Cardiac fibroblast (primary cell): Measurements from ENCODE around the gene MLLT3.

Experiments used
- DNase-seq, 2 donors: peaks; one replicate each; pipeline versions ENCODE4 v3.0.0 to v3.0.0-alpha.2; 2010; ENCODE audit warnings: low read depth in 2 of 2
- H3K4me3 ChIP-seq, 2 donors: replicated peaks in 1 of 2; 1 replicate in 1 of 2; 2 replicates in 1 of 2; pipeline ENCODE4 v1.5.1; 2011; ENCODE audit warnings: low read depth in 2 of 2, low read length in 2 of 2, mild to moderate bottlenecking in 2 of 2, moderate library complexity in 1 of 2
- TF ChIP-seq, protein P1 (sequence below): IDR thresholded peaks from one replicate; pipeline ENCODE4 v1.5.1; 2011; ENCODE audit warnings: low read depth, mild to moderate bottlenecking, low read length, inconsistent platforms

MLLT3 gene

GRCh38 chr9:20464242-20464641 is 158.1 kb downstream of the MLLT3 start:
- no peak overlapping the region for H3K4me3 ChIP-seq
- TF ChIP-seq, protein P1, sequence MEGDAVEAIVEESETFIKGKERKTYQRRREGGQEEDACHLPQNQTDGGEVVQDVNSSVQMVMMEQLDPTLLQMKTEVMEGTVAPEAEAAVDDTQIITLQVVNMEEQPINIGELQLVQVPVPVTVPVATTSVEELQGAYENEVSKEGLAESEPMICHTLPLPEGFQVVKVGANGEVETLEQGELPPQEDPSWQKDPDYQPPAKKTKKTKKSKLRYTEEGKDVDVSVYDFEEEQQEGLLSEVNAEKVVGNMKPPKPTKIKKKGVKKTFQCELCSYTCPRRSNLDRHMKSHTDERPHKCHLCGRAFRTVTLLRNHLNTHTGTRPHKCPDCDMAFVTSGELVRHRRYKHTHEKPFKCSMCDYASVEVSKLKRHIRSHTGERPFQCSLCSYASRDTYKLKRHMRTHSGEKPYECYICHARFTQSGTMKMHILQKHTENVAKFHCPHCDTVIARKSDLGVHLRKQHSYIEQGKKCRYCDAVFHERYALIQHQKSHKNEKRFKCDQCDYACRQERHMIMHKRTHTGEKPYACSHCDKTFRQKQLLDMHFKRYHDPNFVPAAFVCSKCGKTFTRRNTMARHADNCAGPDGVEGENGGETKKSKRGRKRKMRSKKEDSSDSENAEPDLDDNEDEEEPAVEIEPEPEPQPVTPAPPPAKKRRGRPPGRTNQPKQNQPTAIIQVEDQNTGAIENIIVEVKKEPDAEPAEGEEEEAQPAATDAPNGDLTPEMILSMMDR = no peak
- DNase-seq = no peak

GRCh38 chr9:20463823-20464222 is 158.5 kb downstream of the MLLT3 start:
- TF ChIP-seq, protein P1 = no peak
- no peak for DNase-seq
- H3K4me3 ChIP-seq = no peak overlapping the region

GRCh38 chr9:20462410-20462809 is 159.9 kb downstream of the MLLT3 start:
- no peak for DNase-seq
- H3K4me3 ChIP-seq = no peak overlapping the region
- TF ChIP-seq, protein P1 = peak; percentile 18

- DNase-seq = no peak
- TF ChIP-seq, protein P1 = no peak
- no peak overlapping the region for H3K4me3 ChIP-seq
These were observed 175.0 kb downstream of the MLLT3 start for GRCh38 chr9:20447291-20447690.

GRCh38 chr9:20446248-20446647 is 176.1 kb downstream of the MLLT3 start:
- TF ChIP-seq, protein P1 = no peak
- DNase-seq = no peak
- no peak overlapping the region for H3K4me3 ChIP-seq

DNA sequence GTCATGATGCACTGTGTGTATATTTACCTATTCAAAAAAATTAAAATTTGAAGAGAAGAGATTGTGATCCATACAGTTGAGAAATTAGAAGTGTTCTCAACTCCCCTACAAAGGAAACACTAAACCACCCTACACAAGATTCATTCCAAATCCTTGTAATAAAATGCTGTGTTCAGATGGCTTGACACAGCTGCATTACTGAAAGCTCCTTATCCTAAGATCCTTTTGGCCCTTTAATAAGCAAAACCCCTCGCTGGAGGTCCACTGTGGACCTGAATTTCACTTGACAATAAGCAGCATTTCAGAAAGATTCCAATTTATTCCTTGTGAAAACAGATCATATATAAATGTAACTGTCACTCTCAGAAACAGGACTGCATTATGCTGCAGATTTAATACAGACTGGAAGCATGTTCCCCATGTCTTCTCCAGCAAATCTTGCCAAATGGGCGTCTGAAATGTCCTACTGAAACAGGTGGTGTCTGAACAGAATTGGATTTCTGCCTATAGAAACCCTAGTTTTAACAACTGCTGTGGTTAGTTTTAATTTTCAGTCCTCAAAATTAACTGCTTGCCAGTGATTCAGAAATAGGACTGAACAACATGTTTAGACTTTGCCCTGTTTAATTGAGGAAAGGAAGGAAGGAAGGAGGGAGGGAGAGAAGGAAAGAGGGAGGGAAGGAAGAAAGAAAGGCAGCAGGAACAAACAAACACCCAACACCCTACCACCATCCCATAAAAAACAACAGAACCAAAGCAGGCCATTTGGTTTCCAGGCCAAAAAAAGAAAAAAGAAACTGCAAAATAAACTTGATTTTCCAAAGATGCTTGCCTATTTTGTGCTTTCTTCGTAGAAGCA is 179.6 kb downstream of the MLLT3 start:
- H3K4me3 ChIP-seq = no peak overlapping the region
- TF ChIP-seq, protein P1 = no peak
- no peak for DNase-seq
